Neural crest cell (in vitro differentiated cells): ENCODE measurements around the gene LTBP1. TPM values are rescaled to one million over a fixed set of nuclear protein-coding genes. Genes with fewer than 3 reads are reported as not detected.
"Not testable (repeated sequence)": the region's sequence is repeated elsewhere in the genome, so short reads cannot be mapped to it uniquely, and the experiment has no call there.

Experiments used
- DNase-seq: peaks from one replicate; pipeline ENCODE4 v3.0.0; 2021; ENCODE audit warnings: low read depth, mixed read lengths, low spot score
- H3K27ac Mint-ChIP-seq: one replicate; pipeline ENCODE4 v1.8.0; 2021; ENCODE audit warnings: mild to moderate bottlenecking, mixed read lengths; ENCODE audit not compliant: unreplicated experiment
- H3K27me3 Mint-ChIP-seq: 2 replicates; pipeline ENCODE4 v1.8.0; 2021; ENCODE audit warnings: low read depth, mild to moderate bottlenecking, mixed read lengths
- H3K36me3 Mint-ChIP-seq: 2 replicates; pipeline ENCODE4 v1.8.0; 2021; ENCODE audit warnings: low read depth, mild to moderate bottlenecking, mixed read lengths
- H3K4me1 Mint-ChIP-seq: 2 replicates; pipeline ENCODE4 v1.8.0; 2021; ENCODE audit warnings: mixed read lengths
- H3K4me3 Mint-ChIP-seq: one replicate; pipeline ENCODE4 v1.8.0; 2021; ENCODE audit warnings: mild to moderate bottlenecking, mixed read lengths
- H3K9me3 Mint-ChIP-seq: 2 replicates; pipeline ENCODE4 v1.8.0; 2021; ENCODE audit warnings: mixed read lengths
- CTCF ChIP-seq: fragments of 200-600 bp; sonication (generic); conservative IDR thresholded peaks from 2 replicates; pipeline ENCODE4 v1.5.0; 2021; ENCODE audit warnings: antibody characterized with exemption, mild to moderate bottlenecking
- total RNA-seq: library from RNA; stranded (reverse); gene quantifications from 2 replicates; pipeline ENCODE4 v1.2.1, GENCODE V29; 2021

Gene LTBP1
- total RNA-seq, 1 donor from 2014 or later: 30.2 TPM

- no peak for TF ChIP-seq CTCF
- H3K27me3 Mint-ChIP-seq: no peaks in the 10 kb centered on the region
- no peak overlapping the region for H3K4me3 Mint-ChIP-seq
- no peak for DNase-seq
- peaks cover 12% of the 10 kb centered on the region for H3K4me1 Mint-ChIP-seq
- peaks cover 7% of the 10 kb centered on the region for H3K9me3 Mint-ChIP-seq
- H3K27ac Mint-ChIP-seq: no peak overlapping the region
- peaks cover 4% of the 10 kb centered on the region for H3K36me3 Mint-ChIP-seq
Measured at GRCh38 chr2:33047939-33048338, 101.2 kb downstream of the LTBP1 start.

GRCh38 chr2:33051586-33052360, 105.0 kb downstream of the LTBP1 start:
- Mint-ChIP-seq H3K27me3 (no peaks in the 10 kb centered on the region), H3K9me3 (peaks cover 5% of the 10 kb centered on the region), H3K36me3 (peaks cover 4% of the 10 kb centered on the region), H3K4me3 (no peak overlapping the region), H3K27ac (no peak overlapping the region), H3K4me1 (peaks cover 12% of the 10 kb centered on the region)
- no peak for TF ChIP-seq CTCF
- no peak for DNase-seq

- Mint-ChIP-seq H3K36me3 (peaks cover 4% of the 10 kb centered on the region), H3K27me3 (no peaks in the 10 kb centered on the region), H3K27ac (no peak overlapping the region), H3K4me1 (peaks cover 10% of the 10 kb centered on the region), H3K4me3 (no peak overlapping the region), H3K9me3 (peaks cover 7% of the 10 kb centered on the region)
- no peak for DNase-seq
- no peak for TF ChIP-seq CTCF
Measured at GRCh38 chr2:33052361-33052735, 105.6 kb downstream of the LTBP1 start.

- not testable (repeated sequence) for H3K4me3 Mint-ChIP-seq, H3K27me3 Mint-ChIP-seq, H3K27ac Mint-ChIP-seq, H3K4me1 Mint-ChIP-seq, H3K9me3 Mint-ChIP-seq, H3K36me3 Mint-ChIP-seq, DNase-seq
Measured at GRCh38 chr2:33052795-33053194, 106.0 kb downstream of the LTBP1 start.

- no peak for DNase-seq
- no peaks in the 10 kb centered on the region for H3K27me3 Mint-ChIP-seq
- peaks cover 4% of the 10 kb centered on the region for H3K36me3 Mint-ChIP-seq
- H3K9me3 Mint-ChIP-seq: peaks cover 7% of the 10 kb centered on the region
- H3K4me3 Mint-ChIP-seq: no peak overlapping the region
- no peak overlapping the region for H3K27ac Mint-ChIP-seq
- peaks cover 6% of the 10 kb centered on the region for H3K4me1 Mint-ChIP-seq
- TF ChIP-seq CTCF: no peak
Measured at GRCh38 chr2:33056170-33056569, 109.4 kb downstream of the LTBP1 start.

- not testable (repeated sequence) for H3K9me3 Mint-ChIP-seq, H3K27ac Mint-ChIP-seq, H3K27me3 Mint-ChIP-seq, H3K36me3 Mint-ChIP-seq, DNase-seq, H3K4me3 Mint-ChIP-seq, H3K4me1 Mint-ChIP-seq
Measured at GRCh38 chr2:33057307-33058028, 110.7 kb downstream of the LTBP1 start.
